ENCODE data around the gene KATNAL1.

Gene KATNAL1

GRCh38 chr13:30332456-30333143 lies 25.2 kb upstream of the KATNAL1 start:
- no peak for DNase-seq

- DNase-seq, result no peak
Observed at GRCh38 chr13:30331331-30331771, 24.0 kb upstream of the KATNAL1 start.

GRCh38 chr13:30329009-30329585 lies 21.7 kb upstream of the KATNAL1 start:
- DNase-seq, result no peak

- DNase-seq, result no peak
Observed at GRCh38 chr13:30325668-30326067, 18.3 kb upstream of the KATNAL1 start.

- DNase-seq, result no peak
Observed at GRCh38 chr13:30323524-30323923, 16.2 kb upstream of the KATNAL1 start.

- no peak for DNase-seq
Observed at GRCh38 chr13:30322428-30322827, 15.1 kb upstream of the KATNAL1 start.

- DNase-seq, result no peak
Observed at GRCh38 chr13:30321256-30321655, 13.9 kb upstream of the KATNAL1 start.

- DNase-seq, result no peak
Observed at GRCh38 chr13:30319655-30320054, 12.3 kb upstream of the KATNAL1 start.

GRCh38 chr13:30319130-30319529 lies 11.8 kb upstream of the KATNAL1 start:
- no peak for DNase-seq

GRCh38 chr13:30318026-30318425 lies 10.7 kb upstream of the KATNAL1 start:
- DNase-seq, result no peak

- DNase-seq, result no peak
Observed at GRCh38 chr13:30314562-30314961, 7.2 kb upstream of the KATNAL1 start.

- no peak for DNase-seq
Observed at GRCh38 chr13:30314069-30314468, 6.7 kb upstream of the KATNAL1 start.

GRCh38 chr13:30313311-30313710 lies 6.0 kb upstream of the KATNAL1 start:
- no peak for DNase-seq

- DNase-seq, result no peak
Observed at GRCh38 chr13:30312904-30313303, 5.6 kb upstream of the KATNAL1 start.

- DNase-seq, result no peak
Observed at GRCh38 chr13:30308548-30308947, 1.2 kb upstream of the KATNAL1 start.

GRCh38 chr13:30307971-30308290 lies 580 bp upstream of the KATNAL1 start:
- DNase-seq, result no peak

- DNase-seq, result peak; percentile 90 to 93
Observed at GRCh38 chr13:30306762-30307193, 573 bp downstream of the KATNAL1 start.

GRCh38 chr13:30305456-30305970 lies 1.8 kb downstream of the KATNAL1 start:
- no peak for DNase-seq

GRCh38 chr13:30303269-30303668 lies 4.1 kb downstream of the KATNAL1 start:
- DNase-seq, result no peak

- no peak for DNase-seq
Observed at GRCh38 chr13:30301827-30302226, 5.5 kb downstream of the KATNAL1 start.

GRCh38 chr13:30300596-30300995 lies 6.8 kb downstream of the KATNAL1 start:
- DNase-seq, result no peak

- no peak for DNase-seq
Observed at GRCh38 chr13:30299786-30300185, 7.6 kb downstream of the KATNAL1 start.

GRCh38 chr13:30295116-30295515 lies 12.2 kb downstream of the KATNAL1 start:
- DNase-seq, result no peak

GRCh38 chr13:30294004-30294403 lies 13.3 kb downstream of the KATNAL1 start:
- DNase-seq, result no peak

GRCh38 chr13:30292325-30292724 lies 15.0 kb downstream of the KATNAL1 start:
- DNase-seq, result no peak

Data from stimulated activated CD4-positive, alpha-beta T cell treated with anti-CD3 and anti-CD28 coated beads, Interleukin-2, amount 100 ng/mL, for 48 hours (primary cell).